Calu3 (cell line): ENCODE results near the gene RNF14. TPM values are rescaled to one million over a fixed set of nuclear protein-coding genes. Genes with fewer than 3 reads are reported as not detected.

ENCODE experiments used
- BruUV-seq: library from RNA; stranded (reverse); fragments of 400-500 nt; replicated peaks from 2 replicates; lab custom pipeline; 2021; lab: Mats Ljungman, UMichigan
- CTCF ChIA-PET: fragments of 300-600 bp; sonication (Branson Sonifier 250); formaldehyde crosslinking; loops from one replicate; lab custom pipeline; 2022; ENCODE audit warnings: antibody characterized with exemption; lab: Charles Lee
- DNase-seq: peaks from one replicate; pipeline ENCODE4 v3.0.0; 2022
- H3K27ac Mint-ChIP-seq: one replicate; pipeline ENCODE4 v1.8.0; 2022; ENCODE audit warnings: mixed read lengths; ENCODE audit not compliant: unreplicated experiment
- H3K27me3 Mint-ChIP-seq: one replicate; pipeline ENCODE4 v1.8.0; 2022; ENCODE audit warnings: mixed read lengths; ENCODE audit not compliant: unreplicated experiment
- H3K36me3 Mint-ChIP-seq: one replicate; pipeline ENCODE4 v1.8.0; 2022; ENCODE audit warnings: mild to moderate bottlenecking, moderate library complexity, mixed read lengths; ENCODE audit not compliant: insufficient read depth, unreplicated experiment
- H3K4me1 Mint-ChIP-seq: one replicate; pipeline ENCODE4 v1.8.0; 2022; ENCODE audit warnings: mild to moderate bottlenecking, low read depth, mixed read lengths; ENCODE audit not compliant: unreplicated experiment
- H3K4me3 Mint-ChIP-seq: one replicate; pipeline ENCODE4 v1.8.0; 2022; ENCODE audit warnings: mild to moderate bottlenecking, low read depth, moderate library complexity, mixed read lengths; ENCODE audit not compliant: unreplicated experiment
- H3K9me3 Mint-ChIP-seq: one replicate; pipeline ENCODE4 v1.8.0; 2022; ENCODE audit warnings: low read depth, mixed read lengths; ENCODE audit not compliant: unreplicated experiment
- CTCF ChIP-seq: fragments of 200-600 bp; IDR thresholded peaks from one replicate; pipeline ENCODE4 v1.8.0; 2022; ENCODE audit warnings: antibody characterized with exemption; ENCODE audit not compliant: unreplicated experiment
- intact Hi-C: fragments of 100-400 bp; cut with micrococcal nuclease; formaldehyde crosslinking; loops from one replicate; pipeline ENCODE4 v1.10.0; 2022; ENCODE audit not compliant: unreplicated experiment
- total RNA-seq: library from RNA; stranded (reverse); gene quantifications from 2 replicates; pipeline ENCODE4 v1.2.3, GENCODE V29; 2022

The RNF14 gene
- total RNA-seq, 1 experiment from 2014 or later = 32.2 TPM

- no peak for TF ChIP-seq CTCF
- no TSS peak for BruUV-seq
- DNase-seq = no peak
- CTCF ChIA-PET = no interaction called here
- no peaks in the 10 kb centered on the region for H3K27me3 Mint-ChIP-seq
- H3K9me3 Mint-ChIP-seq = no peaks in the 10 kb centered on the region
- no peak overlapping the region for H3K4me3 Mint-ChIP-seq
- intact Hi-C loops = no loop called here
- no peaks in the 10 kb centered on the region for H3K4me1 Mint-ChIP-seq
- no peak overlapping the region for H3K27ac Mint-ChIP-seq
- H3K36me3 Mint-ChIP-seq = no peaks in the 10 kb centered on the region
Observed at GRCh38 chr5:142038735-142039134, 69.8 kb downstream of the RNF14 start.

Other genes with a start within 250 kb of the RNF14 start
- gene PCDH1, start 90.7 kb upstream of the RNF14 start, total RNA-seq = 146 and 167 TPM in 2 replicates
- gene DELE1, start 45.2 kb upstream of the RNF14 start, total RNA-seq = 78.0 and 78.5 TPM in 2 replicates
- gene PCDH12, start 10.9 kb upstream of the RNF14 start, total RNA-seq = not detected in 2 replicates
- gene GNPDA1, start 43.9 kb downstream of the RNF14 start, total RNA-seq = 53.2 and 54.0 TPM in 2 replicates
- gene NDFIP1, start 139.7 kb downstream of the RNF14 start, total RNA-seq = 58.0 and 70.1 TPM in 2 replicates